Stimulated activated naive B cell treated with anti-CD40 and anti-IgM and Interleukin-4, amounts not matched to agents 10 μg/mL and 1 μg/mL and 100 μg/mL, for 72 hours (primary cell): ENCODE data around the gene FXYD6.
A peak's percentile ranks its signal among the peaks of the same experiment; 100 is the strongest.
"Not testable (repeated sequence)": the region's sequence is repeated elsewhere in the genome, so short reads cannot be mapped to it uniquely, and the experiment has no call there.

Source experiments
- ATAC-seq, 2 donors: fragments of 150-1000 bp; cut with Tn5 transposase; replicated peaks; 2 replicates each; pipeline ENCODE4 v1.10.0; 2021; ENCODE audit warnings: moderate library complexity in 1 of 2
- DNase-seq: peaks from one replicate; pipeline ENCODE4 v3.0.0; 2021
- H3K27ac Mint-ChIP-seq: one replicate; pipeline ENCODE4 v1.8.0; 2022; ENCODE audit warnings: mild to moderate bottlenecking, mixed read lengths
- H3K27me3 Mint-ChIP-seq, 2 donors: one replicate each; pipeline ENCODE4 v1.8.0; 2022; ENCODE audit warnings: mixed read lengths in 2 of 2
- H3K36me3 Mint-ChIP-seq, 2 donors: one replicate each; pipeline ENCODE4 v1.8.0; 2022; ENCODE audit warnings: mixed read lengths in 2 of 2, mild to moderate bottlenecking in 1 of 2
- H3K4me1 Mint-ChIP-seq, 2 donors: one replicate each; pipeline ENCODE4 v1.8.0; 2022; ENCODE audit warnings: mixed read lengths in 2 of 2, mild to moderate bottlenecking in 1 of 2
- H3K4me3 Mint-ChIP-seq, 2 donors: one replicate each; pipeline ENCODE4 v1.8.0; 2022; ENCODE audit warnings: mild to moderate bottlenecking in 2 of 2, mixed read lengths in 2 of 2, moderate library complexity in 1 of 2
- H3K9me3 Mint-ChIP-seq, 2 donors: one replicate each; pipeline ENCODE4 v1.8.0; 2022; ENCODE audit warnings: mixed read lengths in 2 of 2, mild to moderate bottlenecking in 1 of 2

Gene FXYD6

GRCh38 chr11:117876341-117877119 lies at the start of gene FXYD6:
TSS of gene FXYD6 (minus strand) at chr11:117876658. CDS start at chr11:117842776, 33,882 bp downstream.
- Mint-ChIP-seq H3K36me3 (no peaks in the 10 kb centered on the region), H3K9me3 (no peaks in the 10 kb centered on the region), H3K27ac (peak within 1 kb of the TSS; percentile 68), H3K4me3 (peak within 1 kb of the TSS; percentile 79 to 84), H3K27me3 (peaks cover 72 to 92% of the 10 kb centered on the region in 2 donors), H3K4me1 (peaks cover 12 to 34% of the 10 kb centered on the region in 2 donors)
- no peak for DNase-seq
- ATAC-seq = peak; percentile 21 to 22

- not testable (repeated sequence) for H3K9me3 Mint-ChIP-seq, DNase-seq, H3K27ac Mint-ChIP-seq, ATAC-seq, H3K36me3 Mint-ChIP-seq, H3K4me3 Mint-ChIP-seq, H3K27me3 Mint-ChIP-seq
- H3K4me1 Mint-ChIP-seq = peaks cover 21 to 40% of the 10 kb centered on the region in 2 donors
These were observed 49.7 kb upstream of the FXYD6 start for GRCh38 chr11:117926166-117926565.

GRCh38 chr11:117925198-117925925 lies 48.9 kb upstream of the FXYD6 start:
- ATAC-seq = no peak
- Mint-ChIP-seq H3K36me3 (no peaks in the 10 kb centered on the region), H3K4me3 (no peak overlapping the region), H3K27me3 (peaks cover 0 to 6% of the 10 kb centered on the region in 2 donors), H3K4me1 (peaks cover 14 to 33% of the 10 kb centered on the region in 2 donors), H3K27ac (no peak overlapping the region), H3K9me3 (no peaks in the 10 kb centered on the region)
- no peak for DNase-seq

GRCh38 chr11:117924631-117925170 lies 48.2 kb upstream of the FXYD6 start:
- Mint-ChIP-seq H3K4me1 (peaks cover 14 to 33% of the 10 kb centered on the region in 2 donors), H3K36me3 (no peaks in the 10 kb centered on the region), H3K27me3 (peaks cover 0 to 6% of the 10 kb centered on the region in 2 donors), H3K27ac (peak overlapping the region; percentile 3), H3K9me3 (no peaks in the 10 kb centered on the region), H3K4me3 (no peak overlapping the region)
- no peak for DNase-seq
- ATAC-seq = no peak

GRCh38 chr11:117923773-117924172 lies 47.3 kb upstream of the FXYD6 start:
- Mint-ChIP-seq H3K9me3 (no peaks in the 10 kb centered on the region), H3K4me1 (peaks cover 16 to 34% of the 10 kb centered on the region in 2 donors), H3K27me3 (peaks cover 0 to 6% of the 10 kb centered on the region in 2 donors), H3K36me3 (no peaks in the 10 kb centered on the region), H3K27ac (no peak overlapping the region), H3K4me3 (no peak overlapping the region)
- DNase-seq (no peak), ATAC-seq (no peak)

GRCh38 chr11:117923275-117923674 lies 46.8 kb upstream of the FXYD6 start:
- no peaks in the 10 kb centered on the region for H3K36me3 Mint-ChIP-seq

GRCh38 chr11:117921893-117922292 lies 45.4 kb upstream of the FXYD6 start:
- H3K27ac Mint-ChIP-seq = no peak overlapping the region

More at GRCh38 chr11:117923275-117923674, 46.8 kb upstream of the FXYD6 start:
- Mint-ChIP-seq H3K4me1 (peaks cover 14 to 31% of the 10 kb centered on the region in 2 donors), H3K4me3 (no peak overlapping the region), H3K27me3 (peaks cover 0 to 6% of the 10 kb centered on the region in 2 donors), H3K27ac (no peak overlapping the region), H3K9me3 (no peaks in the 10 kb centered on the region)
- DNase-seq = no peak
- no peak for ATAC-seq

GRCh38 chr11:117921456-117921855 lies 45.0 kb upstream of the FXYD6 start:
- H3K27me3 Mint-ChIP-seq = peaks cover 0 to 6% of the 10 kb centered on the region in 2 donors
- no peak for ATAC-seq

More at GRCh38 chr11:117921893-117922292, 45.4 kb upstream of the FXYD6 start:
- Mint-ChIP-seq H3K27me3 (peaks cover 0 to 6% of the 10 kb centered on the region in 2 donors), H3K9me3 (no peaks in the 10 kb centered on the region), H3K4me3 (no peak overlapping the region), H3K36me3 (no peaks in the 10 kb centered on the region), H3K4me1 (peaks cover 13 to 26% of the 10 kb centered on the region in 2 donors)
- ATAC-seq (no peak), DNase-seq (no peak)

GRCh38 chr11:117919781-117920221 lies 43.3 kb upstream of the FXYD6 start:
- peak; percentile 90 to 93 for ATAC-seq
- H3K36me3 Mint-ChIP-seq = peaks cover 0 to 3% of the 10 kb centered on the region in 2 donors
- H3K27me3 Mint-ChIP-seq = peaks cover 0 to 6% of the 10 kb centered on the region in 2 donors
- peaks cover 17 to 24% of the 10 kb centered on the region in 2 donors for H3K4me1 Mint-ChIP-seq
- no peaks in the 10 kb centered on the region for H3K9me3 Mint-ChIP-seq
- DNase-seq = peak; percentile 38
- H3K27ac Mint-ChIP-seq = peak overlapping the region; percentile 60
- peak overlapping the region in 1 of 2 donors; percentile 8 for H3K4me3 Mint-ChIP-seq

More at GRCh38 chr11:117921456-117921855, 45.0 kb upstream of the FXYD6 start:
- H3K9me3 Mint-ChIP-seq = no peaks in the 10 kb centered on the region
- peaks cover 13 to 24% of the 10 kb centered on the region in 2 donors for H3K4me1 Mint-ChIP-seq
- peaks cover 0 to under 1% of the 10 kb centered on the region in 2 donors for H3K36me3 Mint-ChIP-seq
- no peak overlapping the region for H3K27ac Mint-ChIP-seq
- H3K4me3 Mint-ChIP-seq = no peak overlapping the region
- DNase-seq = no peak

GRCh38 chr11:117919341-117919740 lies 42.9 kb upstream of the FXYD6 start:
- Mint-ChIP-seq H3K36me3 (peaks cover 0 to 3% of the 10 kb centered on the region in 2 donors), H3K27me3 (peaks cover 0 to 6% of the 10 kb centered on the region in 2 donors), H3K4me3 (peak overlapping the region; percentile 8 to 57), H3K27ac (peak overlapping the region; percentile 93), H3K9me3 (no peaks in the 10 kb centered on the region), H3K4me1 (peaks cover 17 to 24% of the 10 kb centered on the region in 2 donors)
- DNase-seq = no peak
- peak; percentile 93 for ATAC-seq

GRCh38 chr11:117918366-117919255 lies 42.2 kb upstream of the FXYD6 start:
- H3K27me3 Mint-ChIP-seq = peaks cover 0 to 6% of the 10 kb centered on the region in 2 donors
- H3K4me3 Mint-ChIP-seq = no peak overlapping the region
- H3K27ac Mint-ChIP-seq = no peak overlapping the region
- DNase-seq (no peak), ATAC-seq (no peak)
- peaks cover 0 to 3% of the 10 kb centered on the region in 2 donors for H3K36me3 Mint-ChIP-seq
- peaks cover 18 to 24% of the 10 kb centered on the region in 2 donors for H3K4me1 Mint-ChIP-seq
- no peaks in the 10 kb centered on the region for H3K9me3 Mint-ChIP-seq

GRCh38 chr11:117917591-117918151 lies 41.2 kb upstream of the FXYD6 start:
- peaks cover 3 to 4% of the 10 kb centered on the region in 2 donors for H3K36me3 Mint-ChIP-seq
- H3K27ac Mint-ChIP-seq = no peak overlapping the region
- ATAC-seq = no peak
- H3K4me1 Mint-ChIP-seq = peaks cover 18 to 24% of the 10 kb centered on the region in 2 donors
- H3K27me3 Mint-ChIP-seq = peaks cover 1 to 6% of the 10 kb centered on the region in 2 donors
- H3K4me3 Mint-ChIP-seq = no peak overlapping the region
- no peaks in the 10 kb centered on the region for H3K9me3 Mint-ChIP-seq
- no peak for DNase-seq

GRCh38 chr11:117916956-117917355 lies 40.5 kb upstream of the FXYD6 start:
- Mint-ChIP-seq H3K27ac (no peak overlapping the region), H3K4me1 (peaks cover 18 to 24% of the 10 kb centered on the region in 2 donors)
- no peak for DNase-seq

More at GRCh38 chr11:117916956-117917355, 40.5 kb upstream of the FXYD6 start:
- peaks cover 4% of the 10 kb centered on the region in 2 donors for H3K27me3 Mint-ChIP-seq
- no peak overlapping the region for H3K4me3 Mint-ChIP-seq
- ATAC-seq = no peak
- peaks cover 3 to 4% of the 10 kb centered on the region in 2 donors for H3K36me3 Mint-ChIP-seq
- no peaks in the 10 kb centered on the region for H3K9me3 Mint-ChIP-seq
